Uterus (tissue), 2 donors: Measurements from ENCODE around the gene DMD.

ENCODE experiments used
- POLR2A ChIP-seq, 2 donors: fragments of 450-650 bp; IDR thresholded peaks; one replicate each; pipeline ENCODE4 v1.6.1; 2016; ENCODE audit warnings: antibody characterized with exemption in 2 of 2, mild to moderate bottlenecking in 1 of 2, moderate library complexity in 1 of 2
- TF ChIP-seq, protein P1 (sequence below), 4 experiments: fragments of 200-600 bp in 2 of 4; fragments of 450-650 bp in 2 of 4; sonication (generic) in 2 of 4; IDR thresholded peaks; one replicate each; pipeline ENCODE4 v1.5.1; 2016 to 2019; ENCODE audit warnings: antibody characterized with exemption in 4 of 4, mild to moderate bottlenecking in 2 of 4, moderate library complexity in 1 of 4

- TF ChIP-seq, protein P1, sequence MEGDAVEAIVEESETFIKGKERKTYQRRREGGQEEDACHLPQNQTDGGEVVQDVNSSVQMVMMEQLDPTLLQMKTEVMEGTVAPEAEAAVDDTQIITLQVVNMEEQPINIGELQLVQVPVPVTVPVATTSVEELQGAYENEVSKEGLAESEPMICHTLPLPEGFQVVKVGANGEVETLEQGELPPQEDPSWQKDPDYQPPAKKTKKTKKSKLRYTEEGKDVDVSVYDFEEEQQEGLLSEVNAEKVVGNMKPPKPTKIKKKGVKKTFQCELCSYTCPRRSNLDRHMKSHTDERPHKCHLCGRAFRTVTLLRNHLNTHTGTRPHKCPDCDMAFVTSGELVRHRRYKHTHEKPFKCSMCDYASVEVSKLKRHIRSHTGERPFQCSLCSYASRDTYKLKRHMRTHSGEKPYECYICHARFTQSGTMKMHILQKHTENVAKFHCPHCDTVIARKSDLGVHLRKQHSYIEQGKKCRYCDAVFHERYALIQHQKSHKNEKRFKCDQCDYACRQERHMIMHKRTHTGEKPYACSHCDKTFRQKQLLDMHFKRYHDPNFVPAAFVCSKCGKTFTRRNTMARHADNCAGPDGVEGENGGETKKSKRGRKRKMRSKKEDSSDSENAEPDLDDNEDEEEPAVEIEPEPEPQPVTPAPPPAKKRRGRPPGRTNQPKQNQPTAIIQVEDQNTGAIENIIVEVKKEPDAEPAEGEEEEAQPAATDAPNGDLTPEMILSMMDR (IDR thresholded peaks at IDR 0.05) = no peak
- TF ChIP-seq POLR2A (IDR thresholded peaks at IDR 0.05) = no peak
These were observed 462.3 kb downstream of the DMD start for GRCh38 chrX:32749070-32749469.
